Spleen (tissue), 11 donors: Measurements from ENCODE around the gene MIDN. TPM values are rescaled to one million over a fixed set of nuclear protein-coding genes. Genes with fewer than 3 reads are reported as not detected.

Source experiments
- DNase-seq: peaks from one replicate; pipeline ENCODE4 v3.0.0-alpha.2; 2020
- H3K27ac ChIP-seq, 8 donors: fragments of 200-600 bp; sonication (generic) in 7 of 8; 1 replicate in 4 of 8; 2 replicates in 4 of 8; pipeline versions ENCODE4 v1.5.0 to v1.8.0; 2016 to 2021; ENCODE audit warnings: inconsistent platforms in 4 of 8, mild to moderate bottlenecking in 4 of 8, moderate library complexity in 1 of 8
- H3K27me3 ChIP-seq, 7 donors: fragments of 200-600 bp; sonication (generic) in 6 of 7; replicated peaks in 1 of 7; 1 replicate in 4 of 7; 2 replicates in 3 of 7; pipeline versions ENCODE4 v1.5.0 to v1.8.0; 2016 to 2021; ENCODE audit warnings: inconsistent platforms in 3 of 7, mild to moderate bottlenecking in 1 of 7
- H3K36me3 ChIP-seq, 6 donors: fragments of 200-600 bp; sonication (generic) in 5 of 6; 1 replicate in 4 of 6; 2 replicates in 2 of 6; pipeline versions ENCODE4 v1.5.0 to v1.8.0; 2016 to 2021; ENCODE audit warnings: inconsistent platforms in 2 of 6
- H3K4me1 ChIP-seq, 6 donors: fragments of 200-600 bp; sonication (generic) in 5 of 6; 1 replicate in 3 of 6; 2 replicates in 3 of 6; pipeline versions ENCODE4 v1.5.0 to v1.8.0; 2016 to 2021; ENCODE audit warnings: inconsistent platforms in 3 of 6
- H3K4me3 ChIP-seq, 8 donors: fragments of 200-600 bp; sonication (generic) in 7 of 8; 1 replicate in 4 of 8; 2 replicates in 4 of 8; pipeline versions ENCODE4 v1.5.0 to v1.8.0; 2016 to 2021; ENCODE audit warnings: inconsistent platforms in 4 of 8, mild to moderate bottlenecking in 4 of 8, moderate library complexity in 2 of 8
- H3K9me3 ChIP-seq, 8 donors: fragments of 200-600 bp; sonication (generic) in 7 of 8; 1 replicate in 4 of 8; 2 replicates in 4 of 8; pipeline versions ENCODE4 v1.5.0 to v1.8.0; 2016 to 2021; ENCODE audit warnings: inconsistent platforms in 4 of 8
- POLR2A ChIP-seq, 3 donors: fragments of 450-650 bp; IDR thresholded peaks; one replicate each; pipeline ENCODE4 v1.5.1; 2017; ENCODE audit warnings: antibody characterized with exemption in 3 of 3, mild to moderate bottlenecking in 1 of 3
- POLR2AphosphoS5 ChIP-seq, 3 donors: sonication (generic); formaldehyde crosslinking; IDR thresholded peaks; one replicate each; pipeline ENCODE4 v1.5.1; 2017; ENCODE audit warnings: antibody characterized with exemption in 3 of 3
- WGBS, 5 donors: extraction: QIAGEN DNeasy Blood & Tissue Kit in 3 of 5; methylation state at CpG; one replicate each; pipeline versions ENCODE4 v1.1.5 to v1.1.7; 2013 to 2018; 5-methylcytosine and 5-hydroxymethylcytosine counted together
- intact Hi-C: fragments of 100-400 bp; cut with DNase I; formaldehyde crosslinking; loops from one replicate; pipeline ENCODE4 v1.15.0; 2023; ENCODE audit warnings: low total_unique reads
- polyA plus RNA-seq, 3 donors: library from polyadenylated mRNA; stranded (reverse); fragments of 200-250 nt; gene quantifications; one replicate each; pipeline ENCODE4 v1.2.1, GENCODE V29; 2013
- total RNA-seq, 7 donors: library from RNA; depleted of rRNA in 3 of 7; stranded (reverse); fragments of >200 nt in 3 of 7; fragmentation: NEBNext Ultra II Directional in 4 of 7; extraction: Animal tissue kit (Norgen Biotek cat#: 25700) in 4 of 7; gene quantifications; one replicate each; pipeline versions ENCODE4 v1.1.0 to v1.2.1, GENCODE V29; 2016 to 2021
- TF ChIP-seq, protein P1 (sequence below), 11 experiments: fragments of 200-600 bp in 7 of 11; fragments of 450-650 bp in 4 of 11; sonication (generic) in 4 of 11; IDR thresholded peaks in 8 of 11; conservative IDR thresholded peaks in 3 of 11; 1 replicate in 7 of 11; 2 replicates in 4 of 11; pipeline versions ENCODE4 v1.4.0 to v1.8.0; 2016 to 2021; ENCODE audit warnings: antibody characterized with exemption in 11 of 11, inconsistent platforms in 4 of 11, mild to moderate bottlenecking in 1 of 11
- donor health status: healthy with polysubstance abuse.
- donor health status: DM: no; HTN: no; CAD: no; lungs with moderate emphysema.
- donor health status: DM: no; HTN: no; CAD: no.
- donor health status: Bipolar disorder and iron deficiency.
- donor health status: healthy.
- donor health status: DM: no; HTN: no; CAD: no.
- donor health status: DM: yes; HTN: yes; CAD: no.

Gene MIDN
- total and polyA plus RNA-seq, 10 donors: 16.5 to 223 (median 86.7) TPM

GRCh38 chr19:1270854-1271527 is 22.6 kb downstream of the MIDN start:
- WGBS, 5 donors: 58 to 79% (median 68%) methylated on average over 25 to 26 of the region's 26 CpGs
- Histone ChIP-seq H3K27me3 (no peaks in the 10 kb centered on the region), H3K27ac (peak overlapping the region; percentile 29 to 100 (median 100)), H3K9me3 (no peaks in the 10 kb centered on the region), H3K4me3 (peak overlapping the region; percentile 60 to 91 (median 82)), H3K36me3 (peaks cover 10 to 52% (median 47%) of the 10 kb centered on the region in 6 donors), H3K4me1 (peaks cover 74 to 92% (median 89%) of the 10 kb centered on the region in 6 donors)
- intact Hi-C loops: loop anchor here (10.0 kb wide), 1 partner anchor 134 kb away; the partner anchor contains the start of genes DAZAP1 and GAMT
- DNase-seq: peak; percentile 85
- TF ChIP-seq POLR2AphosphoS5 (IDR thresholded peaks at IDR 0.05): peak in 2 of 3 donors; percentile 27 to 45
- TF ChIP-seq, protein P1, sequence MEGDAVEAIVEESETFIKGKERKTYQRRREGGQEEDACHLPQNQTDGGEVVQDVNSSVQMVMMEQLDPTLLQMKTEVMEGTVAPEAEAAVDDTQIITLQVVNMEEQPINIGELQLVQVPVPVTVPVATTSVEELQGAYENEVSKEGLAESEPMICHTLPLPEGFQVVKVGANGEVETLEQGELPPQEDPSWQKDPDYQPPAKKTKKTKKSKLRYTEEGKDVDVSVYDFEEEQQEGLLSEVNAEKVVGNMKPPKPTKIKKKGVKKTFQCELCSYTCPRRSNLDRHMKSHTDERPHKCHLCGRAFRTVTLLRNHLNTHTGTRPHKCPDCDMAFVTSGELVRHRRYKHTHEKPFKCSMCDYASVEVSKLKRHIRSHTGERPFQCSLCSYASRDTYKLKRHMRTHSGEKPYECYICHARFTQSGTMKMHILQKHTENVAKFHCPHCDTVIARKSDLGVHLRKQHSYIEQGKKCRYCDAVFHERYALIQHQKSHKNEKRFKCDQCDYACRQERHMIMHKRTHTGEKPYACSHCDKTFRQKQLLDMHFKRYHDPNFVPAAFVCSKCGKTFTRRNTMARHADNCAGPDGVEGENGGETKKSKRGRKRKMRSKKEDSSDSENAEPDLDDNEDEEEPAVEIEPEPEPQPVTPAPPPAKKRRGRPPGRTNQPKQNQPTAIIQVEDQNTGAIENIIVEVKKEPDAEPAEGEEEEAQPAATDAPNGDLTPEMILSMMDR (IDR thresholded peaks at IDR 0.05 in 8 of 11, conservative IDR thresholded peaks at IDR 0.05 in 3 of 11): no peak

- Histone ChIP-seq H3K9me3 (no peaks in the 10 kb centered on the region), H3K4me3 (peak overlapping the region in 7 of 8 donors; percentile 60 to 91 (median 82)), H3K27me3 (no peaks in the 10 kb centered on the region), H3K27ac (peak overlapping the region; percentile 29 to 100 (median 100)), H3K4me1 (peaks cover 76 to 92% (median 89%) of the 10 kb centered on the region in 6 donors), H3K36me3 (peaks cover 10 to 52% (median 47%) of the 10 kb centered on the region in 6 donors)
- intact Hi-C loops: loop anchor here (10.0 kb wide), 1 partner anchor 133 kb away; the partner anchor contains the start of genes DAZAP1 and GAMT
- 69 to 86% (median 74%) methylated on average over 31 to 37 of the region's 37 CpGs for WGBS, 5 donors
- TF ChIP-seq POLR2AphosphoS5 (IDR thresholded peaks at IDR 0.05): peak in 2 of 3 donors; percentile 45 to 69
- TF ChIP-seq, protein P1 (IDR thresholded peaks at IDR 0.05 in 8 of 11, conservative IDR thresholded peaks at IDR 0.05 in 3 of 11): no peak
- peak; percentile 83 for DNase-seq
Observed at GRCh38 chr19:1271528-1272422, 23.4 kb downstream of the MIDN start.

DNA sequence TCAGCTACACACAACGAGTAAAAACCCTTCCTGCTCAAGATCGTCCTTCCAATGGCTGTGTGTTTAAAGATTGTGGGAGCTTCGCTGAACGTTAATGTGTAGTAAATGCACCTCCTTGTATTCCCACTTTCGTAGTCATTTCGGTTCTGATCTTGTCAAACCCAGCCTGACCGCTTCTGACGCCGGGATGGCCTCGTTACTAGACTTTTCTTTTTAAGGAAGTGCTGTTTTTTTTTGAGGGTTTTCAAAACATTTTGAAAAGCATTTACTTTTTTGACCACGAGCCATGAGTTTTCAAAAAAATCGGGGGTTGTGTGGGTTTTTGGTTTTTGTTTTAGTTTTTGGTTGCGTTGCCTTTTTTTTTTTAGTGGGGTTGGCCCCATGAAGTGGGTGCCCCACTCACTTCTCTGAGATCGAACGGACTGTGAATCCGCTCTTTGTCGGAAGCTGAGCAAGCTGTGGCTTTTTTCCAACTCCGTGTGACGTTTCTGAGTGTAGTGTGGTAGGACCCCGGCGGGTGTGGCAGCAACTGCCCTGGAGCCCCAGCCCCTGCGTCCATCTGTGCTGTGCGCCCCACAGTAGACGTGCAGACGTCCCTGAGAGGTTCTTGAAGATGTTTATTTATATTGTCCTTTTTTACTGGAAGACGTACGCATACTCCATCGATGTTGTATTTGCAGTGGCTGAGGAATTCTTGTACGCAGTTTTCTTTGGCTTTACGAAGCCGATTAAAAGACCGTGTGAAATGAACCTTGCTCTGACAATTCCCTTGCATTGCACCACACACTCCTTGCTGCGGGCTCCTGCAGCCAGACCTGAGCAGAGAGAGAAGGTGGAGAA is 24.3 kb downstream of the MIDN start:
- H3K9me3 ChIP-seq: no peaks in the 10 kb centered on the region
- H3K27me3 ChIP-seq: no peaks in the 10 kb centered on the region
- H3K4me3 ChIP-seq: peak overlapping the region in 3 of 8 donors; percentile 64 to 91 (median 83)
- TF ChIP-seq, protein P1 (IDR thresholded peaks at IDR 0.05 in 8 of 11, conservative IDR thresholded peaks at IDR 0.05 in 3 of 11): no peak
- TF ChIP-seq POLR2AphosphoS5 (IDR thresholded peaks at IDR 0.05) (no peak), POLR2A (IDR thresholded peaks at IDR 0.05) (no peak)
- intact Hi-C loops: loop anchor here (10.0 kb wide), 1 partner anchor 132 kb away; the partner anchor contains the start of genes DAZAP1 and GAMT
- H3K36me3 ChIP-seq: peaks cover 10 to 60% (median 49%) of the 10 kb centered on the region in 6 donors
- peak overlapping the region; percentile 8 to 100 (median 100) for H3K27ac ChIP-seq
- peaks cover 73 to 91% (median 86%) of the 10 kb centered on the region in 6 donors for H3K4me1 ChIP-seq
- no peak for DNase-seq
- WGBS, 5 donors: 64 to 77% (median 71%) methylated on average over 33 of the region's 33 CpGs
